ENCODE measurements around the gene IGF1R.

The IGF1R gene

GRCh38 chr15:98968576-98968975 is 320.2 kb downstream of the IGF1R start:
- no peak for DNase-seq (ENCODE audit: low read depth in 1 of 2, low spot score in 1 of 2)
- TF ChIP-seq SPI1 (IDR thresholded peaks at IDR 0.05; ENCODE audit: borderline replicate concordance, low read depth) = no peak
- TF ChIP-seq GABPA (IDR thresholded peaks at IDR 0.05; ENCODE audit: low read depth) = no peak
- TF ChIP-seq, protein P1, sequence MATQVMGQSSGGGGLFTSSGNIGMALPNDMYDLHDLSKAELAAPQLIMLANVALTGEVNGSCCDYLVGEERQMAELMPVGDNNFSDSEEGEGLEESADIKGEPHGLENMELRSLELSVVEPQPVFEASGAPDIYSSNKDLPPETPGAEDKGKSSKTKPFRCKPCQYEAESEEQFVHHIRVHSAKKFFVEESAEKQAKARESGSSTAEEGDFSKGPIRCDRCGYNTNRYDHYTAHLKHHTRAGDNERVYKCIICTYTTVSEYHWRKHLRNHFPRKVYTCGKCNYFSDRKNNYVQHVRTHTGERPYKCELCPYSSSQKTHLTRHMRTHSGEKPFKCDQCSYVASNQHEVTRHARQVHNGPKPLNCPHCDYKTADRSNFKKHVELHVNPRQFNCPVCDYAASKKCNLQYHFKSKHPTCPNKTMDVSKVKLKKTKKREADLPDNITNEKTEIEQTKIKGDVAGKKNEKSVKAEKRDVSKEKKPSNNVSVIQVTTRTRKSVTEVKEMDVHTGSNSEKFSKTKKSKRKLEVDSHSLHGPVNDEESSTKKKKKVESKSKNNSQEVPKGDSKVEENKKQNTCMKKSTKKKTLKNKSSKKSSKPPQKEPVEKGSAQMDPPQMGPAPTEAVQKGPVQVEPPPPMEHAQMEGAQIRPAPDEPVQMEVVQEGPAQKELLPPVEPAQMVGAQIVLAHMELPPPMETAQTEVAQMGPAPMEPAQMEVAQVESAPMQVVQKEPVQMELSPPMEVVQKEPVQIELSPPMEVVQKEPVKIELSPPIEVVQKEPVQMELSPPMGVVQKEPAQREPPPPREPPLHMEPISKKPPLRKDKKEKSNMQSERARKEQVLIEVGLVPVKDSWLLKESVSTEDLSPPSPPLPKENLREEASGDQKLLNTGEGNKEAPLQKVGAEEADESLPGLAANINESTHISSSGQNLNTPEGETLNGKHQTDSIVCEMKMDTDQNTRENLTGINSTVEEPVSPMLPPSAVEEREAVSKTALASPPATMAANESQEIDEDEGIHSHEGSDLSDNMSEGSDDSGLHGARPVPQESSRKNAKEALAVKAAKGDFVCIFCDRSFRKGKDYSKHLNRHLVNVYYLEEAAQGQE (IDR thresholded peaks at IDR 0.05; ENCODE audit: insufficient replicate concordance, low read depth) = no peak
- TF ChIP-seq POLR2AphosphoS5 (IDR thresholded peaks at IDR 0.05; ENCODE audit: low read depth) = no peak
- no peak for TF ChIP-seq CTCF (IDR thresholded peaks at IDR 0.05; ENCODE audit: insufficient read depth, low read length)
- Histone ChIP-seq H3K27me3 (ENCODE audit: insufficient read depth, poor library complexity, severe bottlenecking) (no peaks in the 10 kb centered on the region), H3K27ac (replicated peaks) (no peak overlapping the region), H3K4me3 (replicated peaks; ENCODE audit: insufficient read depth, low read length) (no peak overlapping the region)

DNA sequence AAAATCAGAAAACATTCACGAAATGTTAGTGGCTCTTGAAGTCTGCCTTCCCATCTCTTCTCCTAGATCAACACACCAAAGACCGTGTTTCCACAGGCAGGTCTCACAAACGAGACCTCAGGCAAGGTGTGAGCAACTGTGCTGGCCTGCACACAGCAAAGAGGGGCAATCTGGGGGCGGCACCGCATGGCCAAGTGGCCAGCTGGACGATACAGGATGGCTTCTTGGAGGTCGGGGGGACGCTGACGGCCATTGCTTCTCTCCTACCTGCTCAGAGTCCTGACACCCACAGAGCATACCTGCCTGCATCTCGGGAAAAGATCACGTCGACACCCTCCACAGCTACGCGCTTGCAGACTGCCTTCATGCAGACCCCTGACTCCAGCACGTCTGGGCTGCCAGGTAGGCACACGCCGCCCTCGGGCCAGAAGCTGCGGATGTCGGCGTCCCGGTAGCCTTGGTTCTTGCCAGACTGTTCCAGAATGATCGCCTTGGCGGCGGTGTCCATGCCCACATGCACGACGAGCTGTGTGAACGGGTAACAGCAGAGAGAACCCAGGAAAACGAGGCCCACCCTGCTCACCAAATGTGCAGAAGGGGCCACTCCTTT is 320.9 kb downstream of the IGF1R start:
- TF ChIP-seq CTCF (IDR thresholded peaks at IDR 0.05; ENCODE audit: insufficient read depth, low read length) (no peak), GABPA (IDR thresholded peaks at IDR 0.05; ENCODE audit: low read depth) (no peak), SPI1 (IDR thresholded peaks at IDR 0.05; ENCODE audit: borderline replicate concordance, low read depth) (no peak), POLR2AphosphoS5 (IDR thresholded peaks at IDR 0.05; ENCODE audit: low read depth) (no peak)
- TF ChIP-seq, protein P1 (IDR thresholded peaks at IDR 0.05; ENCODE audit: insufficient replicate concordance, low read depth) = no peak
- DNase-seq (ENCODE audit: low read depth in 1 of 2, low spot score in 1 of 2) = no peak
- H3K27me3 ChIP-seq (ENCODE audit: insufficient read depth, poor library complexity, severe bottlenecking) = no peaks in the 10 kb centered on the region
- H3K27ac ChIP-seq (replicated peaks) = no peak overlapping the region
- H3K4me3 ChIP-seq (replicated peaks; ENCODE audit: insufficient read depth, low read length) = no peak overlapping the region

- TF ChIP-seq POLR2AphosphoS5 (IDR thresholded peaks at IDR 0.05; ENCODE audit: low read depth) (no peak), SPI1 (IDR thresholded peaks at IDR 0.05; ENCODE audit: borderline replicate concordance, low read depth) (no peak), GABPA (IDR thresholded peaks at IDR 0.05; ENCODE audit: low read depth) (no peak), CTCF (IDR thresholded peaks at IDR 0.05; ENCODE audit: insufficient read depth, low read length) (no peak)
- TF ChIP-seq, protein P1 (IDR thresholded peaks at IDR 0.05; ENCODE audit: insufficient replicate concordance, low read depth) = no peak
- no peak for DNase-seq (ENCODE audit: low read depth in 1 of 2, low spot score in 1 of 2)
- Histone ChIP-seq H3K27ac (replicated peaks) (no peak overlapping the region), H3K4me3 (replicated peaks; ENCODE audit: insufficient read depth, low read length) (no peak overlapping the region), H3K27me3 (ENCODE audit: insufficient read depth, poor library complexity, severe bottlenecking) (no peaks in the 10 kb centered on the region)
Measured at GRCh38 chr15:98970799-98971198, 322.5 kb downstream of the IGF1R start.
